SK-N-SH treated with all-trans-retinoic acid at 6 μM for 48 hours (cell line): ENCODE data around the gene KIF3B.

ENCODE experiments used
- ATAC-seq: fragments of 200-7000 bp; cut with Tn5 transposase; 3 replicates; pipeline ENCODE4 v1.9.1; 2020; ENCODE audit warnings: mild to moderate bottlenecking, moderate library complexity
- ARNTL ChIP-seq: fragments of 450-650 bp; formaldehyde crosslinking; IDR thresholded peaks from 2 replicates; pipeline ENCODE4 v1.5.0; 2020; ENCODE audit warnings: low read depth, mild to moderate bottlenecking, moderate library complexity, borderline replicate concordance
- BACH2 ChIP-seq: fragments of 250-450 bp; sonication (Bioruptor Pico); IDR thresholded peaks from 2 replicates; pipeline ENCODE4 v1.9.0; 2021; ENCODE audit warnings: mild to moderate bottlenecking, borderline replicate concordance
- CREB5 ChIP-seq: fragments of 250-450 bp; sonication (Bioruptor Pico); IDR thresholded peaks from 2 replicates; pipeline ENCODE4 v1.5.1; 2020; ENCODE audit warnings: low read depth, mild to moderate bottlenecking, moderate library complexity
- CSDC2 ChIP-seq: fragments of 250-450 bp; sonication (Bioruptor Pico); IDR thresholded peaks from 2 replicates; pipeline ENCODE4 v1.5.0; 2020; ENCODE audit warnings: mild to moderate bottlenecking, moderate library complexity
- CSRNP3 ChIP-seq: fragments of 250-450 bp; sonication (Bioruptor Pico); IDR thresholded peaks from 2 replicates; pipeline ENCODE4 v1.5.1; 2021; ENCODE audit warnings: mild to moderate bottlenecking, moderate library complexity
- ESRRG ChIP-seq: fragments of 250-450 bp; sonication (Bioruptor Pico); IDR thresholded peaks from 2 replicates; pipeline ENCODE4 v1.6.1; 2021; ENCODE audit warnings: mild to moderate bottlenecking
- GLIS3 ChIP-seq: fragments of 250-450 bp; sonication (Bioruptor Pico); IDR thresholded peaks from 2 replicates; pipeline ENCODE4 v1.5.0; 2020; ENCODE audit warnings: mild to moderate bottlenecking, moderate library complexity
- ISL1 ChIP-seq: fragments of 250-450 bp; sonication (Bioruptor Pico); IDR thresholded peaks from 2 replicates; pipeline ENCODE4 v2.1.2; 2022; ENCODE audit warnings: mild to moderate bottlenecking, moderate library complexity
- OSR1 ChIP-seq: fragments of 250-450 bp; sonication (Bioruptor Pico); IDR thresholded peaks from 2 replicates; pipeline ENCODE4 v1.8.0; 2022; ENCODE audit warnings: moderate library complexity, mild to moderate bottlenecking, inconsistent platforms
- POU6F1 ChIP-seq: fragments of 250-450 bp; sonication (Bioruptor Pico); IDR thresholded peaks from 2 replicates; pipeline ENCODE4 v1.8.0; 2021; ENCODE audit warnings: low read depth, mild to moderate bottlenecking, moderate library complexity, borderline replicate concordance
- PPARA ChIP-seq: fragments of 250-450 bp; sonication (Bioruptor Pico); IDR thresholded peaks from 2 replicates; pipeline ENCODE4 v1.5.0; 2020; ENCODE audit warnings: mild to moderate bottlenecking, borderline replicate concordance
- RARB ChIP-seq: fragments of 250-450 bp; sonication (Bioruptor Pico); IDR thresholded peaks from 2 replicates; pipeline ENCODE4 v1.8.0; 2021; ENCODE audit warnings: mild to moderate bottlenecking, moderate library complexity
- SNAI2 ChIP-seq: fragments of 250-450 bp; sonication (Bioruptor Pico); IDR thresholded peaks from 2 replicates; pipeline ENCODE4 v1.5.0; 2020; ENCODE audit warnings: mild to moderate bottlenecking, moderate library complexity
- TCF4 ChIP-seq: fragments of 250-450 bp; sonication (Bioruptor Pico); IDR thresholded peaks from 2 replicates; pipeline ENCODE4 v1.8.0; 2021; ENCODE audit warnings: mild to moderate bottlenecking, moderate library complexity, borderline replicate concordance
- TOX ChIP-seq: fragments of 250-450 bp; sonication (Bioruptor Pico); IDR thresholded peaks from 2 replicates; pipeline ENCODE4 v1.8.0; 2021; ENCODE audit warnings: mild to moderate bottlenecking, moderate library complexity, borderline replicate concordance
- ZC3H10 ChIP-seq: fragments of 250-450 bp; sonication (Bioruptor Pico); IDR thresholded peaks from 2 replicates; pipeline ENCODE4 v1.5.1; 2021; ENCODE audit warnings: mild to moderate bottlenecking, moderate library complexity
- ZFP3 ChIP-seq: fragments of 250-450 bp; sonication (Bioruptor Pico); IDR thresholded peaks from 2 replicates; pipeline ENCODE4 v1.5.0; 2020; ENCODE audit warnings: mild to moderate bottlenecking, moderate library complexity
- ZFP30 ChIP-seq: fragments of 450-650 bp; formaldehyde crosslinking; IDR thresholded peaks from 2 replicates; pipeline ENCODE4 v1.5.0; 2022; ENCODE audit warnings: mild to moderate bottlenecking, moderate library complexity
- ZNF565 ChIP-seq: fragments of 450-650 bp; formaldehyde crosslinking; conservative IDR thresholded peaks from 2 replicates; pipeline ENCODE4 v1.5.0; 2020; ENCODE audit warnings: low read depth, mild to moderate bottlenecking, moderate library complexity
- ZNF70 ChIP-seq: fragments of 450-650 bp; formaldehyde crosslinking; IDR thresholded peaks from 2 replicates; pipeline ENCODE4 v1.5.0; 2020; ENCODE audit warnings: mild to moderate bottlenecking, moderate library complexity
- ZNF8 ChIP-seq: fragments of 450-650 bp; formaldehyde crosslinking; IDR thresholded peaks from 2 replicates; pipeline ENCODE4 v1.5.0; 2020; ENCODE audit warnings: mild to moderate bottlenecking, moderate library complexity
- TF ChIP-seq, protein P1 (sequence below): fragments of 250-450 bp; sonication (Bioruptor Pico); IDR thresholded peaks from 2 replicates; pipeline ENCODE4 v1.5.0; 2020; ENCODE audit warnings: mild to moderate bottlenecking, moderate library complexity
- TF ChIP-seq, protein P2 (sequence below): fragments of 250-450 bp; sonication (Bioruptor Pico); IDR thresholded peaks from 2 replicates; pipeline ENCODE4 v1.8.0; 2020; ENCODE audit warnings: mild to moderate bottlenecking, moderate library complexity, borderline replicate concordance

KIF3B gene

DNA sequence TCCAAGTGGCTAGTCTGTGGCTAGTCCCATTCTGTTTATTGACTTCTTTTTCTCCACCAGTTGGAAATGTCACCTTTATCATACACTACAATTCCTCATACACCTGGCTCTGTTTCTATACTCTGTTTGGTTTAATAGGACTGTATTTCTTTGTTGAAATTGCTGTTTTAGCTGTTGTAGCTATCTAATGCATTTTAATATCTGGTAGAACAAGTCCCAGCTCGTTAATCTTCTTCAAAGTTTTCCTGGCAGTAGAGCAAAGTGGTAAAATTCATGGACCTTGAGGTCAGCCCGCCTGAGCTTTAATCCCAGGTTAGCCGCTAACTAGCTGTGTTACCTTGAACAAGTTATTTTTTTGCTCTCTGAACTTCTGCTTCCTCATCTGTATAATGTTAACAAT, 70.8 kb downstream of the KIF3B start:
- ATAC-seq: no peak
- TF ChIP-seq, protein P1, sequence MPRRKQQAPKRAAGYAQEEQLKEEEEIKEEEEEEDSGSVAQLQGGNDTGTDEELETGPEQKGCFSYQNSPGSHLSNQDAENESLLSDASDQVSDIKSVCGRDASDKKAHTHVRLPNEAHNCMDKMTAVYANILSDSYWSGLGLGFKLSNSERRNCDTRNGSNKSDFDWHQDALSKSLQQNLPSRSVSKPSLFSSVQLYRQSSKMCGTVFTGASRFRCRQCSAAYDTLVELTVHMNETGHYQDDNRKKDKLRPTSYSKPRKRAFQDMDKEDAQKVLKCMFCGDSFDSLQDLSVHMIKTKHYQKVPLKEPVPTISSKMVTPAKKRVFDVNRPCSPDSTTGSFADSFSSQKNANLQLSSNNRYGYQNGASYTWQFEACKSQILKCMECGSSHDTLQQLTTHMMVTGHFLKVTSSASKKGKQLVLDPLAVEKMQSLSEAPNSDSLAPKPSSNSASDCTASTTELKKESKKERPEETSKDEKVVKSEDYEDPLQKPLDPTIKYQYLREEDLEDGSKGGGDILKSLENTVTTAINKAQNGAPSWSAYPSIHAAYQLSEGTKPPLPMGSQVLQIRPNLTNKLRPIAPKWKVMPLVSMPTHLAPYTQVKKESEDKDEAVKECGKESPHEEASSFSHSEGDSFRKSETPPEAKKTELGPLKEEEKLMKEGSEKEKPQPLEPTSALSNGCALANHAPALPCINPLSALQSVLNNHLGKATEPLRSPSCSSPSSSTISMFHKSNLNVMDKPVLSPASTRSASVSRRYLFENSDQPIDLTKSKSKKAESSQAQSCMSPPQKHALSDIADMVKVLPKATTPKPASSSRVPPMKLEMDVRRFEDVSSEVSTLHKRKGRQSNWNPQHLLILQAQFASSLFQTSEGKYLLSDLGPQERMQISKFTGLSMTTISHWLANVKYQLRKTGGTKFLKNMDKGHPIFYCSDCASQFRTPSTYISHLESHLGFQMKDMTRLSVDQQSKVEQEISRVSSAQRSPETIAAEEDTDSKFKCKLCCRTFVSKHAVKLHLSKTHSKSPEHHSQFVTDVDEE (CRISPR knock-in tag): no peak
- TF ChIP-seq ARNTL (CRISPR knock-in tag): no peak
- TF ChIP-seq OSR1 (CRISPR knock-in tag): no peak
- TF ChIP-seq, protein P2, sequence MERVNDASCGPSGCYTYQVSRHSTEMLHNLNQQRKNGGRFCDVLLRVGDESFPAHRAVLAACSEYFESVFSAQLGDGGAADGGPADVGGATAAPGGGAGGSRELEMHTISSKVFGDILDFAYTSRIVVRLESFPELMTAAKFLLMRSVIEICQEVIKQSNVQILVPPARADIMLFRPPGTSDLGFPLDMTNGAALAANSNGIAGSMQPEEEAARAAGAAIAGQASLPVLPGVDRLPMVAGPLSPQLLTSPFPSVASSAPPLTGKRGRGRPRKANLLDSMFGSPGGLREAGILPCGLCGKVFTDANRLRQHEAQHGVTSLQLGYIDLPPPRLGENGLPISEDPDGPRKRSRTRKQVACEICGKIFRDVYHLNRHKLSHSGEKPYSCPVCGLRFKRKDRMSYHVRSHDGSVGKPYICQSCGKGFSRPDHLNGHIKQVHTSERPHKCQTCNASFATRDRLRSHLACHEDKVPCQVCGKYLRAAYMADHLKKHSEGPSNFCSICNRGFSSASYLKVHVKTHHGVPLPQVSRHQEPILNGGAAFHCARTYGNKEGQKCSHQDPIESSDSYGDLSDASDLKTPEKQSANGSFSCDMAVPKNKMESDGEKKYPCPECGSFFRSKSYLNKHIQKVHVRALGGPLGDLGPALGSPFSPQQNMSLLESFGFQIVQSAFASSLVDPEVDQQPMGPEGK (CRISPR knock-in tag): no peak
- TF ChIP-seq CSRNP3 (CRISPR knock-in tag): no peak
- TF ChIP-seq ESRRG (CRISPR knock-in tag): no peak
- TF ChIP-seq ZFP3 (CRISPR knock-in tag): no peak
- TF ChIP-seq TOX (CRISPR knock-in tag): no peak
- no peak for TF ChIP-seq ZNF8 (CRISPR knock-in tag)
- no peak for TF ChIP-seq ZC3H10 (CRISPR knock-in tag)
- no peak for TF ChIP-seq POU6F1 (CRISPR knock-in tag)
- no peak for TF ChIP-seq SNAI2 (CRISPR knock-in tag)
- no peak for TF ChIP-seq ZFP30 (CRISPR knock-in tag)

- ATAC-seq: no peak
- TF ChIP-seq CSRNP3 (CRISPR knock-in tag): no peak
- TF ChIP-seq, protein P2 (CRISPR knock-in tag): no peak
- TF ChIP-seq BACH2 (CRISPR knock-in tag): no peak
- TF ChIP-seq POU6F1 (CRISPR knock-in tag): no peak
- no peak for TF ChIP-seq TCF4 (CRISPR knock-in tag)
- TF ChIP-seq ESRRG (CRISPR knock-in tag): no peak
- no peak for TF ChIP-seq SNAI2 (CRISPR knock-in tag)
- TF ChIP-seq ZC3H10 (CRISPR knock-in tag): no peak
- TF ChIP-seq ZNF8 (CRISPR knock-in tag): no peak
- TF ChIP-seq GLIS3 (CRISPR knock-in tag): no peak
- TF ChIP-seq CSDC2: no peak
- TF ChIP-seq ZFP30 (CRISPR knock-in tag): no peak
- TF ChIP-seq PPARA: no peak
- no peak for TF ChIP-seq CREB5
- no peak for TF ChIP-seq RARB (CRISPR knock-in tag)
- no peak for TF ChIP-seq ZNF70 (CRISPR knock-in tag)
- TF ChIP-seq OSR1 (CRISPR knock-in tag): no peak
- TF ChIP-seq ARNTL (CRISPR knock-in tag): no peak
- no peak for TF ChIP-seq ZNF565
- no peak for TF ChIP-seq ISL1
Observed at GRCh38 chr20:32350421-32350820, 73.0 kb downstream of the KIF3B start.
